ENCODE data around the gene SECISBP2.
"Not testable (repeated sequence)": the region's sequence is repeated elsewhere in the genome, so short reads cannot be mapped to it uniquely, and the experiment has no call there.

Gene SECISBP2

DNA sequence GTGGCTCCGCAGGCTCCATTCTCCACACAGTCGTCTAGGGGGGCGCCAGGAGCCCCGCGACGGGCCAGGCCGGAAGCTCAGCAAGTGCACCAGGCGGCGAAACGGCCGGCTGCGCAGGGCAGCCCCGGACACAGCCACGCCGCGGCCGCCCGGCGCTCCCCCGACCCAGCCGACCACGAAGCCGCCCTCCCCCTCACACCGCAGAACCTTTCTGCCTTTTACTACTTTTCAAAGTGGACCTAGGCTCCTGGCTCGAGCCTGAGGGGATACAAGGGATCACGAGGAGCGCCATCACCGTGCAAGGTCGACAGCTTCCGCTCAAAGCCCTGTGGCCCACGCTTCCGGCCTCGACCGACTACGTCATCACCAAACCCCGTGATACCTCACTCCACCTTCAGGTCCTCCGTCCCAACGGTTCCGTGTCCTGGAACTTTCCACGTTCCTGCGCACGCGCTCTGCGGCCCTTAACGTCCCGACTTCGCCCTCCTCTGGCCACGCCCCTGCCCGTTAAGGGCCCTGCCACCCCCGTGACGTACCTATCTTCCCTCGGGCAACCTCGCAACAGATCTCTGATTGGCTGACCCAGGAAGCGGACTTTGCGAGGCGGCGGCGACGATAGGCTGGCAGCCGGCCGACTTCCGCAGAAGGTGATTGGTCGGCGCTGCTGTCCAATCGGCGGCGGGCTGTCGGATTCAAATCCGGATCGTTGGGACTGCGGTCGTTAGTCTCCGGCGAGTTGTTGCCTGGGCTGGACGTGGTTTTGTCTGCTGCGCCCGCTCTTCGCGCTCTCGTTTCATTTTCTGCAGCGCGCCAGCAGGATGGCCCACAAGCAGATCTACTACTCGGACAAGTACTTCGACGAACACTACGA, 7.6 kb upstream of the SECISBP2 start, which contains the start of gene CKS2:
Gene CKS2, plus strand, starts transcription at position 721 of the 871 bp plus-strand sequence. Its CDS starts 98 bp downstream, at position 819.
- DNase-seq, result peak; percentile 100

GRCh38 chr9:89311346-89312221, 6.7 kb upstream of the SECISBP2 start:
- DNase-seq, result no peak

- no peak for DNase-seq
These were observed 6.1 kb upstream of the SECISBP2 start for GRCh38 chr9:89312222-89312571.

DNA sequence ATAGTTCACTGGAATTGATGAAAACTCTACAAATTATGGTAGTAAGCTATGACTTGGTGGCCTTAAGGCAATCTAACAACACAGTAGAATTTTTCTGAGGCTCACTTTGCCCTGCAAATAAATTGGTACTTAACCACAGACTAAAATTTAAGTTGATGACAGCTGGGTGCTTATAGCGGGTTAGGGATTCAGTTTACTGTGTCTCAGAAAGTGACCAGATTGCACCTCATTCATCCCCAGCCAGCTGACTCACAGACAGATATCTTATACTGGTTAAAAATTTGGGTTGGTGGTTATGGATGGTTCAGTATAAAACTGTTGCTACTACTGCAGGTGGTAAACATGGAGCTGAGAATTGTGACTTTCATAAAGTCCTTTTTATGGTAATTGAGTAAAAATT, 4.5 kb upstream of the SECISBP2 start:
- DNase-seq, result no peak

DNA sequence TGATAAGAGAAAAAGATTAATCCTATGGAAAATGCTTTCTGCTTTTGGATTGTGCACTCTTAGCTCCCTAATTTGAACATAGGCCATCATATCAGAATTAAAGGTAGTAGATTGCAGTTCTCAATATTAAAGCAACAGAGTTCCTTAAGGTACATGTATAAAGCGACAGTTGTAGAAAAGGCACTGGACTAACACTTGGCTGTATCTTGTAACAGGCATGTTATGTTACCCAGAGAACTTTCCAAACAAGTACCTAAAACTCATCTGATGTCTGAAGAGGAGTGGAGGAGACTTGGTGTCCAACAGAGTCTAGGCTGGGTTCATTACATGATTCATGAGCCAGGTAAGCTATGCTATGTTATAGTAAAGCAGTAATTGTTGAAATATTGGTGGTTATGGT, 3.3 kb upstream of the SECISBP2 start:
- DNase-seq, result no peak

- no peak for DNase-seq
These were observed 2.8 kb upstream of the SECISBP2 start for GRCh38 chr9:89315482-89315881.

- DNase-seq, result no peak
These were observed 1.0 kb upstream of the SECISBP2 start for GRCh38 chr9:89317282-89317681.

DNA sequence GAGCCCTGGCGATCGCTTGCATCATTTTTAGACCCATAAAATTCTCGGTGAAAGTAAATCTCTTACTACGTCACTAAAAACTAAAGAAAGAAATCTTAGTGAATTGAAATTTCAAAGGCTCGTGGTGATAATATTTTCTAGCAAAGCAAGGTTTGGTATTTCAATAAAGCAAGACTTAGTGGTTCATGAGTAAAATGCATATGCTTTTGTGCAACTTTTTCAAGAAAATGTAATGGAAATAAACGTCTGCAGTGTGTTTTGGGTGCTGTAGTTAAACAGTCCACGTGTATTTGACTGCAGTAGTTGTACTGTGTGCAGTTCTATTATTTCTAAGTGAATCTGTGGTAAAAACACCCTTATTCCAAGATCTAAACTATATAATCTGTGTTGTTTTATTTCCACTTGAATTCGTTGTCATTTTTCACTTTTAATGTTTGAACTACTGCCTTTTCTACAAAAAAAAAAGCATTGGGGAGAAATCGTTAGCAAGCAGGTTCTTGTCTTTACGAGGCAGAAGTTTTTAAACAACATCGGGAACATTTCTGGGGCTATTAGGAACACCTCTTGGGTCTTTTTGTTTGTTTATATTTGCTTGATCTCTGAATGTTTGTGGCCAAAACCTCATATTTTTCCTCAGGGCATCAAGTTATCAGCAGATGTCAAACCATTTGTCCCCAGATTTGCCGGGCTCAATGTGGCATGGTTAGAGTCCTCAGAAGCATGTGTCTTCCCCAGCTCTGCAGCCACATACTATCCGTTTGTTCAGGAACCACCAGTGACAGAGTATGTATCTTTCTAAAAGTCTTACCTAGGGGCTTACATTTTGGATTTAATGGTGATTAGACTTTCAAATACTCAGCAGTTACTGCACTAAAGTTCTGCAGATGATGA, 960 bp downstream of the SECISBP2 start:
- no peak for DNase-seq

DNA sequence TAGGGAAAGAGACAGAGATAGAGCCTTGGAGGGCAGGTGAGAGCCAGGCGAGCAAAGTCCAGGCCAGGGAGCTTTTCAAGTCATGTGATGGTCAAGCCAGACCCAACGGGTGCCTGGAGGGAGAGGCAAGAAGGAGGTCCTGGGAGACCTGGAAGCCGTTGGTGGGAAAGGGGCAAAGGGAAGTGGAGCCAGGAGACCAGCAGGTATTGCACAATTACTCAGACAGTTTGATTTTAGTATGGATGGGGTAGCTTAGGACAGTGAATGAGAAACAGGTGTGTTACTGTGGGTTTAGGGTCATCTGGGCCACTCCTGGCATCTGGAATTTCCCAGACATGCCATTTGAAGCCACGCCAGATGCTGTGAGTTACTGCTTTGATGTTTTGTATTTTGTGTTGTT, 5.1 kb downstream of the SECISBP2 start:
- no peak for DNase-seq

DNA sequence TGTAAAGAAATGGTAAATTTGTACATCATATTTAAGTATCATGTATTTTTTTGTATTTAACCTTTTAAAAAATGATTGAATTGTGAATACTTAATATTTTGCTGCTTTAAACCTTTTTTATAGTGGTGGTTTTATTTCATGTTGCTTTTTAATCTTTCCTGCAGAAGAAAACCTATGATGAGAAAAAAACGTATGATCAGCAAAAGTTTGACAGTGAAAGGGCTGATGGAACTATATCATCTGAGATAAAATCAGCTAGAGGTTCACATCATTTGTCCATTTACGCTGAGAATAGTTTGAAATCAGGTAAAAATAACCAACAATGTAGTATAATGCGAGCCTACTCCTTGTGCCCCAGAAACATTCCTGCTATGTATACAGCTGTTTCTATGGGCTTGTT, 7.4 kb downstream of the SECISBP2 start:
- DNase-seq, result no peak

GRCh38 chr9:89328064-89328463, 9.8 kb downstream of the SECISBP2 start:
- no peak for DNase-seq

- no peak for DNase-seq
These were observed 11.6 kb downstream of the SECISBP2 start for GRCh38 chr9:89329917-89330316.

DNA sequence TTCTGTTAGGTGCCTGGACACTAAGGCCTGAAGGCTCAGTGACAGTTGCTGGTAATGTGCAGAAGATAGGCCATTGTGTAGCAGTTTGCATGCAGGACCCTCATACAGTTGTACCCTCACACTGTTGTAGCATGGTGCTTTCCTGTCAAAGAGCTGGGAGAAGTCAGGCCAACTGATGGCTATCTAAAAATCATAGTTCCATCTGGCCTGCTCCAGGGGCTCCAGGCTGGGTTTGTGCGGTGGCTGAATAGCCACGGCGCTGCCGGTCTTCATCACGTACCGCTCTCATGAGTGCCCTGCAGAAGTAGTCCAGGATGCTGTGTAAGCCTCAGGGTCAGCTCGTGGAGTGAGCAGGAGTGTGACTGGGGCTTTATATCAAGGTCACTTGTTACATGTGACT, 12.2 kb downstream of the SECISBP2 start:
- no peak for DNase-seq

DNA sequence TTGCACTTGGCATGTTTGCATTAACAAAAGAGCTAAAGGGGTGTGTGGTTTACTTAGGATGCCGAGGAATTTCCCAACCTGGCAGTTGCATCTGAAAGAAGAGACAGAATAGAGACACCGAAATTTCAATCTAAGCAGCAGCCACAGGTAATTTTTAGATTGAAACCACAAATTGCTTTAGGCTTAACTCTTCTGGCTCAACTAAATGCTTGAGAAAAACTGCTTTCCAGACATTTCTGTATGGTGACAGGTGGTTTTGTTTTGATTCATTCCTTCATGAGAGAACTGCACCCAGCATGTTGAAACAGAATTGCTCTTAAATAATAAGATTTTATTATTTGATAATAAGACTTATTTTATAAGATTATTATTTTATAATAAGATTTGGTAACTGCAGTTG, 21.5 kb downstream of the SECISBP2 start:
- no peak for DNase-seq

DNA sequence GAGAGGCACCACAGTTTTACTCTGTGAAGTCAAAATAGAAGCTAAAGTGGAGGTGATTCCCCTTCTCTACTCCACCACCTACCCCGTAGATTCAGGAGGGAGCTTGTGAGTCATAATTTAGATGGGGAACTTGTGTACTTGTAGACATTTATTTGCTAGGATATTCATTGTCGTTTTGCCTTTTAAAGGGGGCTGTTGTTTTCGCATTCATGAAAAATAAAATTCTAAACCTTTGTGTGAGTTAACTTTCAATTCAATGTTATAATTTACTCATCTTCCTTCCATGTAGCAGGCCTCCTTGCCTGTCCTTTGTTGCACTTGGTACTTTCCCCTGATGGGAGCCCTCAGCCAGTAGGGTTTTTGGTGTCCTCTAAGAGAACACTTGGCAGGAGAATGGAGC, 22.0 kb downstream of the SECISBP2 start:
- no peak for DNase-seq

GRCh38 chr9:89342213-89342612, 23.9 kb downstream of the SECISBP2 start:
- no peak for DNase-seq

DNA sequence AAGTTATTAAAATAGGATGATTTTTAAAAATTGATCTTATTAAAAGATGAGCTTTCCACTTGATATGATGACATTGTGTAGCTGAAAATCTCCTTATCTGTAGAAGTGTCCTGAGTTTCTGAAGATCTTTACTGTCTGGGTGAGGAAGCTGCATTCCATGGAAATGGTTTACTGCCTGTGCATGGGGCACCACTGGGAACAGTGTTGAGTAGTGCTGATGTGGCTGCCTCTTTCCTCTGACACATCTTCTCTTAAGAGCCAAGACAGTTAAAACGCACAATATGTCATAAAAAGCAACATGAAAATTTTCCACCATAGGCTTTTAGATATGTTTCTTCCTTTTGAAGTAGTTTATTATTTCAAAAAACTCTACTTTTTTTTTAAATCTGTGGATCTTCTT, 24.6 kb downstream of the SECISBP2 start:
- no peak for DNase-seq

DNA sequence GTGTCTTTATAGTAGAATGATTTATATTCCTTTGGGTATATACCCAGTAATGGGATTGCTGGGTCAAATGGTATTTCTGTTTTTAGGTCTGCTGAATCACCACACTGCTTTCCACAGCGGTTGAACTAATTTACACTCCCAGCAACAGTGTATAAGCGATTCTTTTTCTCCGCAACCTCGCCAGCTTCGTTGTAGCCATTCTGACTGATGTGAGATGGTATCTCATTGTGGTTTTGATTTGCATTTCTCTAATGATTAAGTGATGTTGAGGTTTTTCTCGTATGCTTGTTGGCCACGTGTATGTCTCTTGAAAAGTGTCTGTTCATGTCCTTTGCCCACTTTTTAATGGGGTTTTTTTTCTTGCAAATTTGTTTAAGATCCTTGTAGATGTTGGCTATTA, 25.5 kb downstream of the SECISBP2 start:
- DNase-seq, result not testable (repeated sequence)

GRCh38 chr9:89345476-89345875, 27.2 kb downstream of the SECISBP2 start:
- DNase-seq, result no peak

DNA sequence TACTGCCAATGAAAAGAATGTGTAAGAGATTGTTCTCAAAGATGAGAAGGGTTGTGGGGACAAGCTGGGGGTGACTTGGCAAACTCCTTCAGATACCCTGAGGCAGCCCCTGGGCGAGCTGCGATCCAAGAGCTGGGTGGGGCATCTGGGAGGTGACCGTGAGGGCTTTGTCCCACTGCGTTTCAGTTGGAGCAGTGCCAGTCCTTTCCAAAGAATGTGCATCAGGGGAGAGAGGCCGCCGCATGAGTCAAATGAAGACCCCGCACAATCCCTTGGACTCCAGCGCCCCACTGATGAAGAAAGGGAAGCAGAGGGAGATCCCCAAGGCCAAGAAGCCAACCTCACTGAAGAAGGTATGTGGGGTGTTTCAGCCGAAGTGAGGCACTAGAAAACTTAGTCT, 28.4 kb downstream of the SECISBP2 start:
- DNase-seq, result no peak

DNA sequence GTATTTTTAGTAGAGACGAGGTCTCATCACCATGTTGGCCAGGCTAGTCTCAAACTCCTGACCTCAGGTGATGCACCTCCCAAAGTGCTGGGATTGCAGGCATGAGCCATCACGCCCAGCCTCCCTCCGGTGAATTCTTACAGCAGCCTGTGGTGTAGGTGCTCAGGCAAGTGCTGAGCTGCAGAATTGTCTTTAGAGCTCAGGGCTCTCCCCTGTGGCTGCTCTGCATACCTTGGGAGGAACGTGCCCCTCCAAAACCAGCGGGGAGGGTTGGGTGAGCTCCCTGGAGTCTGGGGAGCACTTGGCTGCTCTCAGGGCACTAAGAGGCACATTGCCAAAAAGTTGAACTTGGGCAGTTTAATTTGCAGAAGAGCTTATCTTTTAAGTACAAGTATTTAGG, 29.4 kb downstream of the SECISBP2 start:
- no peak for DNase-seq

GRCh38 chr9:89349607-89350006, 31.3 kb downstream of the SECISBP2 start:
- no peak for DNase-seq

GRCh38 chr9:89350988-89351557, 32.8 kb downstream of the SECISBP2 start:
- no peak for DNase-seq

Measured in activated gamma-delta T cell treated with Interleukin-2 at 50 U/mL for 16 hours (primary cell).